ENCODE data around the gene COBL.

GRCh38 chr7:51308265-51308664 lies 8.3 kb downstream of the COBL start:
- no peak for TF ChIP-seq CTCF (IDR thresholded peaks at IDR 0.05)
- no peak for TF ChIP-seq POLR2A (IDR thresholded peaks at IDR 0.05)

Data from right lobe of liver (tissue), 4 donors.